Stromal cell of bone marrow (primary cell): Measurements from ENCODE around the gene CFAP61.

Experiments used
- DNase-seq: peaks from one replicate; pipeline ENCODE4 v3.0.0-alpha.2; 2012; ENCODE audit warnings: low read depth

The CFAP61 gene

GRCh38 chr20:20274821-20275220 is 222.5 kb downstream of the CFAP61 start:
- no peak for DNase-seq

- DNase-seq: no peak
Measured at GRCh38 chr20:20275636-20276035, 223.3 kb downstream of the CFAP61 start.

GRCh38 chr20:20276811-20277530 is 224.6 kb downstream of the CFAP61 start:
- DNase-seq: no peak

- no peak for DNase-seq
Measured at GRCh38 chr20:20277894-20278335, 225.6 kb downstream of the CFAP61 start.

- no peak for DNase-seq
Measured at GRCh38 chr20:20286061-20286460, 233.7 kb downstream of the CFAP61 start.

- no peak for DNase-seq
Measured at GRCh38 chr20:20289331-20289730, 237.0 kb downstream of the CFAP61 start.

- no peak for DNase-seq
Measured at GRCh38 chr20:20292472-20292871, 240.1 kb downstream of the CFAP61 start.

GRCh38 chr20:20293141-20293540 is 240.8 kb downstream of the CFAP61 start:
- no peak for DNase-seq

- no peak for DNase-seq
Measured at GRCh38 chr20:20293691-20294385, 241.5 kb downstream of the CFAP61 start.

GRCh38 chr20:20295621-20296498 is 243.5 kb downstream of the CFAP61 start:
- no peak for DNase-seq

GRCh38 chr20:20297181-20297580 is 244.8 kb downstream of the CFAP61 start:
- no peak for DNase-seq

- DNase-seq: no peak
Measured at GRCh38 chr20:20297752-20298151, 245.4 kb downstream of the CFAP61 start.

- no peak for DNase-seq
Measured at GRCh38 chr20:20299904-20300303, 247.6 kb downstream of the CFAP61 start.

- no peak for DNase-seq
Measured at GRCh38 chr20:20303320-20303719, 251.0 kb downstream of the CFAP61 start.

GRCh38 chr20:20303742-20304141 is 251.4 kb downstream of the CFAP61 start:
- no peak for DNase-seq

- DNase-seq: no peak
Measured at GRCh38 chr20:20304942-20305341, 252.6 kb downstream of the CFAP61 start.

- DNase-seq: no peak
Measured at GRCh38 chr20:20312562-20312961, 260.2 kb downstream of the CFAP61 start.

- no peak for DNase-seq
Measured at GRCh38 chr20:20317195-20317594, 264.9 kb downstream of the CFAP61 start.

- DNase-seq: no peak
Measured at GRCh38 chr20:20317621-20318364, 265.5 kb downstream of the CFAP61 start.

GRCh38 chr20:20318365-20319161 is 266.2 kb downstream of the CFAP61 start:
- no peak for DNase-seq

- DNase-seq: no peak
Measured at GRCh38 chr20:20321134-20321533, 268.8 kb downstream of the CFAP61 start.
